ENCODE data around the gene CRACR2A. TPM values are rescaled to one million over a fixed set of nuclear protein-coding genes. Genes with fewer than 3 reads are reported as not detected.

Gene CRACR2A
- total RNA-seq, 3 donors from 2014 or later = 5.3 to 17.3 (median 15.1) TPM

DNA sequence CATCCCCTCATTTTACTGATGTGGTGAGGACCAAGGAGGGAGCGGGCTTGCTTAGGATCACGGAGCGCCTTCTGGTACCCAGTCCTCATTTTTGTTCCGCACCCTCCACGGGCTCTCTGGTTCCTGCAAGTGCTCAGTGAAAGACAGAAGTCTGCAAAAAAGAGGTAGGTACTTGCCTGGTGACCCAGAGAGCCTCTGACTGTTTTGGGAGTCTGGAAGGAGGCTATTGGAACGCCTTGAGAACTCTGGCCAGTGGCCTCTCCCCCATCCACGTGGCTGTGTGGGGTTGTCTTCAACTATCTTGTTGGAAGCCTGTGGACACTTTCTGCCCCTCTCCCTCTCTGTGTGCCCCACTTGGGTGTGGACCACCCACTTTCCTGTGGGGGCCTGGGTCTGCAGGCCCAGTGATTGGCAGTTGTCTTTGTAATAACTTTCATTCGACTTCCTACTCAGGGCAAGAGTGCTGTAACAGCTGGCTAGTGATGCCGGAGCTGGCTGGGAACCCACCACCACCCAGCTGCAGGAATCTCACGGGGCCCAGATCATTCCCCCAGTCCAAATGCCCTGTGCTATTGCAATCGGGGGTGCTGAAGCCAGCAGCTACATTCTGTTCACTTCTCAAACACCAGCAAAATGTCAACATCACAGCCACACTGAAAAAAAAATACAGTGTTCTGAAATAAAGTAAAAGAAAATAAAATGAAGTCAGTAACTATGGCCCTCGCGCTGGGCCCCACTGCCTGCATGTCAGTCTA is 139.1 kb downstream of the CRACR2A start:
- Histone ChIP-seq H3K27me3 (no peaks in the 10 kb centered on the region), H3K27ac (no peak overlapping the region)
- intact Hi-C loops (cut with DNase I; ENCODE audit: low total_unique reads) = no loop called here

DNA sequence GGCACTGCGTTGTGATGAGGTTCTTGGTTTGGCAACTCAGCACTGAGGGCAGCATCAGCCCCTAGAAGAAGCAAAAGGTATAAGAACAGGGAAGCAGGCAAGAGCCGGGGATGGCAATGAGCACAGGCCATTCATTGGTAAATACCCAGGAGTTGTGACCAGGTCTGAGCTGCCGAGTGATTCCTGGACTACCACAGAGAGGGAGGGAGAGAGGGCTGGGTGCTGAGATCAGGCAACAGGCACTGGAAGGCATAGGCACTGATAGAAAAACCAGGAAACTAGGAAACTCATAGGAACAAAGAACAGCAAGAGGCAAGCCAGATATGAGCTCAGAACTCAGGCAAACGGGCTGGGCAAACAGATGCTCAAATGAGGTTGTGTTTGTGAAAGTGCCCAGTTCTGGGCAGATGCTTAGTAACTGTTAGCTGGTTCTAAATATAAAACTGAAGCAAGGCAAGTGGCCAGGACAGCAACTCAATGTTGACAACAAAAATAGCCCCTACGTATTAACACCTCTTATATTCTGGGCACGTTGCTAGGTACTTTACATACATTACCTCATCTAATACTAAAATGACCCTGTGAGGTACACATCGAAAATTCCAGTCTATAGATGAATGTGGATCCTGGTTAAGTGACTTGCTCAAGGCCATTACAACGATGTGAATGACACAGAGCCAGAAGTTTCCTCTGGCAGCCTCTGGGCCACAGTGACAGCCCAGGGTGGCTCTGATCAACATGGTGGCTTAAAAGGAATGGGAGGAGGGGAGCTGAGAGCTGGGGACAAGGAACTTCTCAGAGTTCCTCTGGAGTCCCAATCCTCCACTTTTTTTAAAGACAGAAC is 140.8 kb downstream of the CRACR2A start:
- no peak for DNase-seq (ENCODE audit: low spot score in 2 of 2)

More for the DNA sequence above, 139.1 kb downstream of the CRACR2A start:
- Histone ChIP-seq H3K36me3 (no peaks in the 10 kb centered on the region), H3K4me3 (no peak overlapping the region), H3K9me3 (no peaks in the 10 kb centered on the region), H3K4me1 (no peaks in the 10 kb centered on the region)
- no peak for TF ChIP-seq POLR2A (IDR thresholded peaks at IDR 0.05)
- no peak for TF ChIP-seq POLR2AphosphoS5 (IDR thresholded peaks at IDR 0.05)
- TF ChIP-seq, protein P1, sequence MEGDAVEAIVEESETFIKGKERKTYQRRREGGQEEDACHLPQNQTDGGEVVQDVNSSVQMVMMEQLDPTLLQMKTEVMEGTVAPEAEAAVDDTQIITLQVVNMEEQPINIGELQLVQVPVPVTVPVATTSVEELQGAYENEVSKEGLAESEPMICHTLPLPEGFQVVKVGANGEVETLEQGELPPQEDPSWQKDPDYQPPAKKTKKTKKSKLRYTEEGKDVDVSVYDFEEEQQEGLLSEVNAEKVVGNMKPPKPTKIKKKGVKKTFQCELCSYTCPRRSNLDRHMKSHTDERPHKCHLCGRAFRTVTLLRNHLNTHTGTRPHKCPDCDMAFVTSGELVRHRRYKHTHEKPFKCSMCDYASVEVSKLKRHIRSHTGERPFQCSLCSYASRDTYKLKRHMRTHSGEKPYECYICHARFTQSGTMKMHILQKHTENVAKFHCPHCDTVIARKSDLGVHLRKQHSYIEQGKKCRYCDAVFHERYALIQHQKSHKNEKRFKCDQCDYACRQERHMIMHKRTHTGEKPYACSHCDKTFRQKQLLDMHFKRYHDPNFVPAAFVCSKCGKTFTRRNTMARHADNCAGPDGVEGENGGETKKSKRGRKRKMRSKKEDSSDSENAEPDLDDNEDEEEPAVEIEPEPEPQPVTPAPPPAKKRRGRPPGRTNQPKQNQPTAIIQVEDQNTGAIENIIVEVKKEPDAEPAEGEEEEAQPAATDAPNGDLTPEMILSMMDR (IDR thresholded peaks at IDR 0.05) = no peak
- DNase-seq (ENCODE audit: low spot score in 2 of 2) = no peak

DNA sequence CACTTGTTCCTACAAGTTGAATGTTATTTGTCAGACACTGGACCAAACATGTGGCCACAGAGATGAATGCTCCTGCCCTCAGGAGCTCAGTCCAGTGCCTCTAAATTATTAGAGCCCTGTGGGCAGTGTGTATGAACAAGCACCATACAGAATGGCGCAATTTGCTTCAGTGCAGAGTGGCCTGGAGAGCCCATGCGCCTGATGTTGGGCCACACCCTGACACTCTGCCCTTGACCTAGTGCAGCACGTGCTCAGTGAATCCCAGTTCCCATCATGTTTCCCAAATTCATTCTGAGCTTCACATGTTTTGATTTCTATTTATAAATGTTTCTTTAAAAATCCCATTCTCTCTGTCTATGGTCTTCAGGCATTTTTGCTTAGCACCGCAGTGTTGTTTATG is 145.1 kb downstream of the CRACR2A start:
- Histone ChIP-seq H3K4me3 (no peak overlapping the region), H3K9me3 (no peaks in the 10 kb centered on the region), H3K4me1 (peaks cover 0 to 7% of the 10 kb centered on the region in 2 donors), H3K27me3 (no peaks in the 10 kb centered on the region), H3K36me3 (no peaks in the 10 kb centered on the region), H3K27ac (no peak overlapping the region)
- intact Hi-C loops (cut with DNase I; ENCODE audit: low total_unique reads) = no loop called here
- DNase-seq (ENCODE audit: low spot score in 2 of 2) = no peak
- TF ChIP-seq POLR2AphosphoS5 (IDR thresholded peaks at IDR 0.05) = no peak

More for the DNA sequence above, 140.8 kb downstream of the CRACR2A start:
- Histone ChIP-seq H3K9me3 (no peaks in the 10 kb centered on the region), H3K36me3 (no peaks in the 10 kb centered on the region), H3K4me1 (no peaks in the 10 kb centered on the region), H3K27me3 (no peaks in the 10 kb centered on the region), H3K4me3 (no peak overlapping the region), H3K27ac (no peak overlapping the region)
- TF ChIP-seq POLR2AphosphoS5 (IDR thresholded peaks at IDR 0.05) (no peak), POLR2A (IDR thresholded peaks at IDR 0.05) (no peak)
- TF ChIP-seq, protein P1 (IDR thresholded peaks at IDR 0.05) = no peak
- intact Hi-C loops (cut with DNase I; ENCODE audit: low total_unique reads) = no loop called here

DNA sequence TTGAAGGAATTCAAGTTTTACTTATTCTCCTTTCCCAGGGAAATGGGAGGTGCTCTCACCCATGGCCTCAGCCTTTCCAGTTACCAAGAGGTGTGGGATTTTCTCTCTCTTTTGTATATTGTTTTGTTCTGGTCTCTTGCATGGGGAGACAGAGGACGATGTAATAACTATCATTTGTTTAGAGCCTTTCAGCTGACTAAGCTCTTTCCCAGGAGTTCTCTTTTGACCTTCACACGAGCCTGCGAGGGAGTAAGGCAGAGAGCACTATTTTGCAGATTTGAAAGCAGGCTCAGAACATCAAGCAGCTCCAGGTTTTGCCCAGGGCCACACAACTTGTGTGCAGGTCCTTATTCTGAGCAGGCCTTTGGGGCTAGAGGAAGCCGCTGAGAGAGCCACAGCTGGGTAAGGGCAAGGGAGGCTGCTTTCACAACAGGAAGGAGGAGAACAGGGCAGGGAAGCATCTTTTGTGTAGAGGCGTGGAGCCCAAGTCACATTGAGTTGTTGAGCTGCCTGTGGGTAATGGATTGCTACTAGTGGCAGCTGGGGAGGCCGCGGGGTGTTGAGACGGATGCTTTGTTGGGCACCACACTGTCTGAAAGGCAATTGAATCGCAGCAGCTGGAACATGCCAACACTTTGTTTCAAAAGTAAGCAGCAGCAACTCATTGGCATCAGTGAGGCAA is 145.7 kb downstream of the CRACR2A start:
- no peaks in the 10 kb centered on the region for H3K27me3 ChIP-seq
- H3K36me3 ChIP-seq = no peaks in the 10 kb centered on the region
- no peak overlapping the region for H3K27ac ChIP-seq
- intact Hi-C loops (cut with DNase I; ENCODE audit: low total_unique reads) = no loop called here
- DNase-seq (ENCODE audit: low spot score in 2 of 2) = no peak
- TF ChIP-seq POLR2A (IDR thresholded peaks at IDR 0.05) (no peak), POLR2AphosphoS5 (IDR thresholded peaks at IDR 0.05) (no peak)
- TF ChIP-seq, protein P1 (IDR thresholded peaks at IDR 0.05) = no peak
- H3K9me3 ChIP-seq = no peaks in the 10 kb centered on the region
- peaks cover 0 to 7% of the 10 kb centered on the region in 2 donors for H3K4me1 ChIP-seq
- no peak overlapping the region for H3K4me3 ChIP-seq

DNA sequence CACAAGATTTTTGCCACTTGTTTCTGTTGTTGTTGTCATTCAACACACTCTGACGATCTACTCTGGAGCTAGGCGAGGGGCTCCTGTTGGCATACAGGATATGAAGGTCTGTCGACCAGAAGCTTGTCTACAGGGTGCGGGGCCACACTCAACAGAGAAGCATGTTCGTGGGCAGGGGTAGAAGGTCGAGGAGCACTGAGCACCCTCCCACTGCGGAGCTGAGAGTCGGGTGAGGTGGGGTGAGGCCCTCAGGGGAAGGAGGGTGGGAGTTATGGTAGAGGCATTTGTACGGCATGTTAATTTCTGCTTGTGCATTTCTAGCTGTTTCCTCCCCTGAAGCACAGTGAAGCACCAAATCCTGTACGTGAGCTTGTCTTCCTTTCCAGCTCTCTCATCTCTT is 146.8 kb downstream of the CRACR2A start:
- intact Hi-C loops (cut with DNase I; ENCODE audit: low total_unique reads) = no loop called here
- no peak overlapping the region for H3K4me3 ChIP-seq
- H3K4me1 ChIP-seq = peaks cover 0 to 7% of the 10 kb centered on the region in 2 donors
- no peak for TF ChIP-seq POLR2AphosphoS5 (IDR thresholded peaks at IDR 0.05)
- TF ChIP-seq POLR2A (IDR thresholded peaks at IDR 0.05) = no peak
- H3K27ac ChIP-seq = no peak overlapping the region
- peaks cover 0 to 3% of the 10 kb centered on the region in 2 donors for H3K27me3 ChIP-seq
- no peak for DNase-seq (ENCODE audit: low spot score in 2 of 2)
- no peaks in the 10 kb centered on the region for H3K36me3 ChIP-seq
- H3K9me3 ChIP-seq = no peaks in the 10 kb centered on the region
